Spinal cord (tissue), 10 donors: ENCODE results near the gene SARS2. TPM values are rescaled to one million over a fixed set of nuclear protein-coding genes. Genes with fewer than 3 reads are reported as not detected.

Source experiments
- DNase-seq, 6 donors: peaks; one replicate each; pipeline versions ENCODE4 v3.0.0 to v3.0.0-alpha.2; 2013 to 2015; ENCODE audit warnings: low spot score in 6 of 6, low read depth in 4 of 6
- H3K27ac ChIP-seq: one replicate; pipeline ENCODE4 v1.5.1; 2013; ENCODE audit warnings: low read depth, low read length, control low read depth
- H3K27me3 ChIP-seq: one replicate; pipeline ENCODE4 v1.6.1; 2013; ENCODE audit warnings: low read length; ENCODE audit not compliant: control insufficient read depth, insufficient read depth
- H3K36me3 ChIP-seq: one replicate; pipeline ENCODE4 v1.6.1; 2013; ENCODE audit warnings: low read length; ENCODE audit not compliant: control insufficient read depth, insufficient read depth
- H3K4me1 ChIP-seq: one replicate; pipeline ENCODE4 v1.6.1; 2013; ENCODE audit warnings: low read length; ENCODE audit not compliant: control insufficient read depth, insufficient read depth
- H3K4me3 ChIP-seq: one replicate; pipeline ENCODE4 v1.5.1; 2013; ENCODE audit warnings: low read depth, low read length, control low read depth
- H3K9me3 ChIP-seq: one replicate; pipeline ENCODE4 v1.6.1; 2013; ENCODE audit warnings: low read length; ENCODE audit not compliant: control insufficient read depth, insufficient read depth
- WGBS: methylation state at CpG from one replicate; pipeline ENCODE4 v1.1.5; 2013; ENCODE audit warnings: missing lambda C conversion rate; ENCODE audit not compliant: insufficient coverage; 5-methylcytosine and 5-hydroxymethylcytosine counted together
- polyA plus RNA-seq, 2 donors: library from polyadenylated mRNA; unstranded; fragments of 120-200 nt; gene quantifications; one replicate each; pipeline ENCODE4 v1.2.1, GENCODE V29; 2013; ENCODE audit not compliant: insufficient read length in 2 of 2
- total RNA-seq, 2 donors: library from RNA; depleted of rRNA in 1 of 2; stranded (reverse); fragments of 120-200 nt in 1 of 2; fragments of >200 nt in 1 of 2; gene quantifications; one replicate each; pipeline versions ENCODE4 v1.2.3 to v1.2.4, GENCODE V29; 2013 to 2014
- donor health status: healthy.

Gene SARS2
- total and polyA plus RNA-seq, 4 donors = 8.1 to 47.7 (median 26.9) TPM

DNA sequence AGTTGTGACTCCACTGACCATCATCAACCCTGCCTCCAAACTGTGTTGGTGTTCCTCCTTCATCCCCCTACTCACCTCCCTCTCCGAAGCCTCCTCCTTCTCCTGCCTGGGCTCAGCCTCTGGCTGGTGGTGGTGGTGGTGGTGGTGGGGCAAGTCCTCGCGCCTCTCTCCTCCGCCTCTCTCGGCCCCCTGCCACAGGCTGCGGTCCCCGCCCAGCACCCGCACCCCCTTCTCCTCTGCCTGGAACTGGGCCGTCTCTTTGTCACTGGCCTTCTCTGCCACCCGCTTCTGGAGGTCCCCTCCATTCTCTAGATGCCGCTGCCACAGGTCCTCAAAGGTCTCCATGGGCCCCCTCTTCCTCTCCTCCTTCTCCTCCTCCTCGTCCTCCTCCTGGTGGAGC is 20.1 kb downstream of the SARS2 start:
- Histone ChIP-seq H3K4me3 (no peak overlapping the region), H3K4me1 (peaks cover 11% of the 10 kb centered on the region), H3K9me3 (no peaks in the 10 kb centered on the region), H3K36me3 (peaks cover 44% of the 10 kb centered on the region), H3K27ac (no peak overlapping the region), H3K27me3 (peaks cover 2% of the 10 kb centered on the region)
- DNase-seq = no peak
- 94% methylated on average over 8 of the region's 12 CpGs for WGBS

DNA sequence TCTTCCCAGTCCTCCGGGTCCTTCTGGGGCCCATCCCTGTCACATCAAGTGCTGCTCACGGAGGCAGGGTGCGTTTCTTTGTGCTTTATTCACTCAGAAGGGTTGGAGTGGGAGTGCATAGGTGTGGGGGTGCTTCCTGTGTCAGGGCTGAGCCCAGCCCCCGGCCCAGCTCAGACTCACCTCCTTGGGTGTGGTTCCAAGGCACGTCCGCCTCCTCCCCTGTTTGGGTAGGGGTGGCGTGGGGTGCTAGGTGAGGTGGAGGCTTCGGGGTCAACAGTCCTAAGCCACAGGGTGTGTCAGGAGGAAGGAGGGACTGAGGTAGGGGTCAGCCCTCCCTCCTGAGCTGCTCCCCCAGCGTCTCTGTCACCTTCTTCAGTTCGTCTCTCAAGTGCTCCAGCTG is 21.7 kb downstream of the SARS2 start:
- no peak for DNase-seq
- WGBS = 84% methylated on average over 5 of the region's 10 CpGs
- H3K4me3 ChIP-seq = no peak overlapping the region
- peaks cover 42% of the 10 kb centered on the region for H3K36me3 ChIP-seq
- H3K4me1 ChIP-seq = peaks cover 11% of the 10 kb centered on the region
- no peak overlapping the region for H3K27ac ChIP-seq
- H3K9me3 ChIP-seq = no peaks in the 10 kb centered on the region
- H3K27me3 ChIP-seq = peaks cover 2% of the 10 kb centered on the region

DNA sequence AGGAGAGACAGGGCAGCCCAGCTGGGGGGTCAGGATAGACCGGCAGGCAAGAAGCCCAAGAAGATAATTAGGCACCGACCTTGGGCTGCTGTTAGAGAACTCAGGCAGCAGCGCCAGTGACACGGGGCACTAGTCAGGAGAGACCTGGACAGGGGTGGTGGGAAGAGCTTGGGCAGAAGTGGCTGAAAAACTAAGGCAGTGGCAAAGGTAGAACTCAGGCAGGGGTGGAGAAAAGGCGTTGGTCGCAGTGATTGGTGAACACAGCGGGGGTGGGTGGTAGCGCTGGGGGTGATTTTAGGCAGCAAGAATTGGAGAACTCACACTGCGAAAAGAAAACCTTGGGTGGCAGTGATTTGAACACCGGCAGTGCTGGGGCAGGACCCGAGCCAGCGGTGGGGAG is 22.9 kb downstream of the SARS2 start:
- H3K27me3 ChIP-seq = peaks cover 2% of the 10 kb centered on the region
- H3K4me1 ChIP-seq = peaks cover 11% of the 10 kb centered on the region
- H3K27ac ChIP-seq = no peak overlapping the region
- no peak for DNase-seq
- peaks cover 44% of the 10 kb centered on the region for H3K36me3 ChIP-seq
- 94% methylated on average over 12 of the region's 12 CpGs for WGBS
- H3K4me3 ChIP-seq = no peak overlapping the region
- no peaks in the 10 kb centered on the region for H3K9me3 ChIP-seq

DNA sequence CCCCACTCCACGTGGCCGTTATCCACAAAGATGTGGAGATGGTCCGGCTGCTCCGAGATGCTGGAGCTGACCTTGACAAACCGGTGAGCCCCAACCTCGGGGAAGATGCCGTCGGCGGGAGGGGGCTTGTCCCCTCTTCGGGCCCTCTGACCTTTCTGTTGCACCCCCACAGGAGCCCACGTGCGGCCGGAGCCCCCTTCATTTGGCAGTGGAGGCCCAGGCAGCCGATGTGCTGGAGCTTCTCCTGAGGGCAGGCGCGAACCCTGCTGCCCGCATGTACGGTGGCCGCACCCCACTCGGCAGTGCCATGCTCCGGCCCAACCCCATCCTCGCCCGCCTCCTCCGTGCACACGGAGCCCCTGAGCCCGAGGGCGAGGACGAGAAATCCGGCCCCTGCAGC is 23.3 kb downstream of the SARS2 start:
- WGBS = 94% methylated on average over 29 of the region's 29 CpGs
- Histone ChIP-seq H3K27me3 (peaks cover 2% of the 10 kb centered on the region), H3K36me3 (peaks cover 44% of the 10 kb centered on the region), H3K4me1 (peaks cover 7% of the 10 kb centered on the region), H3K4me3 (no peak overlapping the region), H3K9me3 (no peaks in the 10 kb centered on the region), H3K27ac (no peak overlapping the region)
- DNase-seq = no peak

DNA sequence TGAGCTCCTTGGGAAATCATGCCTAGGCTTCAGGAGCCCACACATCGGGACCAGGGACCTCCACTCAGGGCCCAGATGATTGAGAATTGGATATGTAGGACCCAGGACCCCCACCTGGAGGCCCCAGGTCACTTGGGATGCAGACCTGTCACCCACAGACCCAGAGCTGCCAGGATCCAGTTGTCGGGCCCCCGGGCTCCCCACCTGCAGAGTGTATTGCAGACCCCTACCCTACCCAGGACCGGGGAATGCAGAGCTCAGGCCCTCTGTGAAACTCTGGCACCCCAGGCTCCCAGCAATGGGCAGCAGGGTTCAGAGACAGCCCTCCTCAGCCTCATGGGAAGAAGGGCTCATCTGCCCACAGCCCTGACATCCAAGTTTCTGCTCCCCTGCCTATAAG is 24.9 kb downstream of the SARS2 start:
- H3K4me3 ChIP-seq = no peak overlapping the region
- no peaks in the 10 kb centered on the region for H3K9me3 ChIP-seq
- no peak overlapping the region for H3K27ac ChIP-seq
- H3K36me3 ChIP-seq = peaks cover 42% of the 10 kb centered on the region
- H3K4me1 ChIP-seq = no peaks in the 10 kb centered on the region
- WGBS = 100% methylated on average over 2 of the region's 4 CpGs
- H3K27me3 ChIP-seq = no peaks in the 10 kb centered on the region
- no peak for DNase-seq

DNA sequence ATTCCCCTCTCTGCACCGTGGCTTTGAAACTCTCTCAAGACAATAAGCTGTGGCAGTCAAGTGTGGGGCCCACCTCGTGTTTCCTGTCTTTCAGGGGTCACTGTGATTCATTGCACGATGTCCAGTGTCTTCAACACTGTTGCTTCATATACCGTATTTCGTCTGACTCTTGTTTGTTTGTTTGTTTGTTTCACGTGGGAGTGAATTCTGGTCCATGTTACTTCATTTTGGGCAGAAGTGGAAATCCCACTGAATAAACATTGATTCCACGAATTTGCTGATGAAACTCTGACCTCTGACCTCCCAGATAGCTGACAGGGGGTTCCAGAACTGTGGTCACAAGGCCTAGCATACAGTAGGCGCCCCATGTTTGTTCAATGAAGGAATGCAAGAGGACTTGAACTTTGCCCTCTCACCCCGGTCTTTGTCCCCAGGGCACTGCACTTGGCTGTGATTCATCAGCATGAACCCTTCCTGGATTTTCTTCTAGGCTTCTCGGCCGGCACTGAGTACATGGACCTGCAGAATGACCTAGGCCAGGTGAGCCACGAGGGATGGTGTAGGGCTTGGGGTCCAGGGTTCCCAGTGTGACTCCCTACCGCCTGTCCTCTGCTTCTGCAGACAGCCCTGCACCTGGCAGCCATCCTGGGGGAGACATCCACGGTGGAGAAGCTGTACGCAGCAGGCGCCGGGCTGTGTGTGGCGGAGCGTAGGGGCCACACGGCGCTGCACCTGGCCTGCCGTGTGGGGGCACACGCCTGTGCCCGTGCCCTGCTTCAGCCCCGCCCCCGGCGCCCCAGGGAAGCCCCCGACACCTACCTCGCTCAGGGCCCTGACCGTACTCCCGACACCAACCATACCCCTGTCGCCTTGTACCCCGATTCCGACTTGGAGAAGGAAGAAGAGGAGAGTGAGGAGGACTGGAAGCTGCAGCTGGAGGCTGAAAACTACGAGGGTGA is 25.7 kb downstream of the SARS2 start:
- no peaks in the 10 kb centered on the region for H3K4me1 ChIP-seq
- WGBS = 92% methylated on average over 34 of the region's 35 CpGs
- no peaks in the 10 kb centered on the region for H3K27me3 ChIP-seq
- H3K9me3 ChIP-seq = no peaks in the 10 kb centered on the region
- no peak overlapping the region for H3K4me3 ChIP-seq
- DNase-seq = no peak
- H3K36me3 ChIP-seq = peaks cover 38% of the 10 kb centered on the region
- H3K27ac ChIP-seq = no peak overlapping the region

DNA sequence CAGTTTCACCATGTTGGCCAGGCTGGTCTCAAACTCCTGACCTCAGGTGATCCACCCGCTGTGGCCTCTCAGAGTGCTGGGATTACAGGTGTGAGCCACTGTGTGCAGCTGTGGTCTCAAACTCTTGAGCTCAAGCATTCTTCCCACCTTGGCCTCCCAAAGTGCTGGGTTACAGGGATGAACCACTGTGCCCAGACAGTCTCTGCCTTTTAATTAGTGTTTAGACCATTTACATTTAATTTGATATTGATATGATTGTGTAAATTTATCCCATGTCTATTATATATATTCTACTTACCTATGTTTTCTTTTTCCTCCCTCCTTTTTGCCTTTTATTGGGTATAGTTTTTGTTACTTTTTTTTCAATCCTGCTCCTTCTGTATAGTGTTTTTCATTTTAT is 28.9 kb downstream of the SARS2 start:
- H3K27ac ChIP-seq = no peak overlapping the region
- H3K36me3 ChIP-seq = peaks cover 19% of the 10 kb centered on the region
- WGBS = 100% methylated on average over 1 of the region's 1 CpG
- H3K27me3 ChIP-seq = no peaks in the 10 kb centered on the region
- no peak for DNase-seq
- no peak overlapping the region for H3K4me3 ChIP-seq
- no peaks in the 10 kb centered on the region for H3K9me3 ChIP-seq
- H3K4me1 ChIP-seq = peaks cover 24% of the 10 kb centered on the region

DNA sequence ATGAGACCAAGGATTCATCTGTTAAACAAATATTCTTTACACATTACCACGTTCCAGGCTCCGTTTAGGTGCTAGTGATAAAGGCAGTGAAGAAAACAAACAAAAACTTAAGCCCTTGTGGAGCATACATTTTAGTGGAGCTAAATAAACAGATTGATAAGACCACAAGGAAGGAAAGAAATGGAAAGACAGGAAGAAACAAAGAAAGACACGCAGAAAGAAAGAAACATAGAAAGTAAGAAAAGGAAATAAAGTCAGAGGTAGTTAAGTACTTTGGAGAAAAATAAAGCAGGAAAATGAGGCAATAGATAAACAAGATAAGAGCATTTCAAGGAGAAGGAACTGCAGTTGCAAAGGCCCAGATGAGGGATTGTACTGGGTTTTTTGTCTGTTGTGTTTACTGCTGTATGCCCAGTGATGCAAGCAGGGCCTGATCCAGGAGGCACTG is 29.8 kb downstream of the SARS2 start:
- 63% methylated on average over 1 of the region's 3 CpGs for WGBS
- H3K27me3 ChIP-seq = no peaks in the 10 kb centered on the region
- no peak overlapping the region for H3K27ac ChIP-seq

DNA sequence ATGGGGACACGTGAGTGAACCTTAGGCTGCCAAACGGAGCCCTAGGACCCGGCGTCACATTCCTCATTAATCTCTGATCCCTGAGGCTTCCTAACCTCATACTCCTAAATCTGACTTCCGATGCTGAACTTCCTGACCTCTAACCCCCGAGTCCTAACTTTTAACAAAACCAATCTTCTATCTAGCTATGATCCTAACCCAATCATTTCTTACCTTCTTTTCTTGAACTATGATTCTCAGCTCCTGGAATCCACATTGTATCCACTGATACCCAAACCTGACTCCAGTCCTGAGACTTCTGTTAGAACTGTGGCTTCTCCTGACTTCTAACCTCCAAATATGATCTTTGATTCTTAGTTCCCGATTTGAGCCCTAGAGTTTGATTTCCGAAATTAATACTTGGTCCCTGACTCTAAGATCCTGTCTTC is 30.3 kb downstream of the SARS2 start:
- peak overlapping the region; percentile 93 for H3K27ac ChIP-seq
- DNase-seq = no peak
- H3K27me3 ChIP-seq = no peaks in the 10 kb centered on the region
- H3K4me3 ChIP-seq = peak overlapping the region; percentile 91
- peaks cover 11% of the 10 kb centered on the region for H3K36me3 ChIP-seq
- no peaks in the 10 kb centered on the region for H3K9me3 ChIP-seq
- 0% methylated on average over 6 of the region's 8 CpGs for WGBS
- peaks cover 33% of the 10 kb centered on the region for H3K4me1 ChIP-seq

More for the DNA sequence above, 29.8 kb downstream of the SARS2 start:
- peaks cover 15% of the 10 kb centered on the region for H3K36me3 ChIP-seq
- no peak for DNase-seq
- peaks cover 29% of the 10 kb centered on the region for H3K4me1 ChIP-seq
- no peaks in the 10 kb centered on the region for H3K9me3 ChIP-seq
- H3K4me3 ChIP-seq = no peak overlapping the region
